CD14-positive monocyte (primary cell): ENCODE data around the gene CFAP74. TPM values are rescaled to one million over a fixed set of nuclear protein-coding genes. Genes with fewer than 3 reads are reported as not detected.

Source experiments
- DNase-seq, 3 donors: peaks; one replicate each; pipeline ENCODE4 v3.0.0-alpha.2; 2011 to 2022
- H2AFZ ChIP-seq: 2 replicates; pipeline ENCODE4 v1.6.0; 2012; ENCODE audit warnings: mild to moderate bottlenecking, low read depth, low read length, inconsistent platforms; ENCODE audit not compliant: insufficient read depth, poor library complexity, severe bottlenecking
- H3K27ac ChIP-seq, 2 donors: 1 replicate in 1 of 2; 2 replicates in 1 of 2; pipeline ENCODE4 v1.5.1; 2012 to 2013; ENCODE audit warnings: low read length in 2 of 2, control low read depth in 1 of 2, inconsistent platforms in 1 of 2, low read depth in 1 of 2, mild to moderate bottlenecking in 1 of 2
- H3K27me3 ChIP-seq, 2 donors: one replicate each; pipeline versions ENCODE4 v1.6.0 to v1.6.1; 2011 to 2013; ENCODE audit warnings: low read length in 2 of 2; ENCODE audit not compliant: control insufficient read depth in 2 of 2, insufficient read depth in 2 of 2
- H3K36me3 ChIP-seq, 2 donors: replicated peaks in 1 of 2; 1 replicate in 1 of 2; 2 replicates in 1 of 2; pipeline versions ENCODE4 v1.5.1 to v1.6.1; 2012 to 2013; ENCODE audit warnings: low read length in 2 of 2, control low read depth in 1 of 2, inconsistent platforms in 1 of 2, mild to moderate bottlenecking in 1 of 2; ENCODE audit not compliant: insufficient read depth in 2 of 2, control insufficient read depth in 1 of 2
- H3K4me1 ChIP-seq, 2 donors: 1 replicate in 1 of 2; 2 replicates in 1 of 2; pipeline versions ENCODE4 v1.5.1 to v1.6.1; 2012 to 2013; ENCODE audit warnings: low read length in 2 of 2, control low read depth in 1 of 2, inconsistent platforms in 1 of 2, mild to moderate bottlenecking in 1 of 2, moderate library complexity in 1 of 2; ENCODE audit not compliant: insufficient read depth in 2 of 2, control insufficient read depth in 1 of 2
- H3K4me2 ChIP-seq: replicated peaks from 2 replicates; pipeline ENCODE3; 2012; ENCODE audit warnings: low read length, moderate library complexity, mild to moderate bottlenecking; ENCODE audit not compliant: poor library complexity, severe bottlenecking; ENCODE audit errors: extremely low read depth
- H3K4me3 ChIP-seq, 3 experiments: fragments of 200-600 bp in 1 of 3; sonication (generic) in 1 of 3; replicated peaks in 1 of 3; 1 replicate in 2 of 3; 2 replicates in 1 of 3; pipeline ENCODE4 v1.5.1; 2011 to 2013; ENCODE audit warnings: low read length in 3 of 3, mild to moderate bottlenecking in 3 of 3, control low read depth in 2 of 3, low read depth in 2 of 3, inconsistent platforms in 1 of 3, moderate library complexity in 1 of 3
- H3K79me2 ChIP-seq: 2 replicates; pipeline ENCODE4 v1.6.0; 2012; ENCODE audit warnings: mild to moderate bottlenecking, control low read depth, inconsistent platforms, low read length, moderate library complexity; ENCODE audit not compliant: insufficient read depth
- H3K9ac ChIP-seq: 2 replicates; pipeline ENCODE4 v1.6.0; 2017; ENCODE audit warnings: low read length, mild to moderate bottlenecking; ENCODE audit not compliant: insufficient read depth, poor library complexity, severe bottlenecking
- H3K9me3 ChIP-seq, 2 donors: replicated peaks in 1 of 2; 1 replicate in 1 of 2; 2 replicates in 1 of 2; pipeline versions ENCODE4 v1.5.1 to v1.6.1; 2012 to 2013; ENCODE audit warnings: low read length in 2 of 2, control low read depth in 1 of 2; ENCODE audit not compliant: control insufficient read depth in 1 of 2, insufficient read depth in 1 of 2
- H4K20me1 ChIP-seq: 2 replicates; pipeline ENCODE4 v1.6.0; 2012; ENCODE audit warnings: mild to moderate bottlenecking, low read length, control low read depth, moderate library complexity; ENCODE audit not compliant: insufficient read depth
- H3K27ac Mint-ChIP-seq, 7 donors: one replicate each; pipeline ENCODE4 v1.8.0; 2020; ENCODE audit warnings: mild to moderate bottlenecking in 7 of 7, mixed read lengths in 7 of 7, moderate library complexity in 6 of 7, inconsistent platforms in 2 of 7
- H3K27me3 Mint-ChIP-seq, 3 donors: one replicate each; pipeline ENCODE4 v1.8.0; 2021 to 2022; ENCODE audit warnings: low read depth in 3 of 3, mild to moderate bottlenecking in 3 of 3, mixed read lengths in 3 of 3, moderate library complexity in 3 of 3, inconsistent platforms in 1 of 3
- H3K36me3 Mint-ChIP-seq, 2 donors: one replicate each; pipeline ENCODE4 v1.8.0; 2020; ENCODE audit warnings: mixed read lengths in 2 of 2, inconsistent platforms in 1 of 2, mild to moderate bottlenecking in 1 of 2
- H3K4me1 Mint-ChIP-seq: one replicate; pipeline ENCODE4 v1.8.0; 2020; ENCODE audit warnings: mild to moderate bottlenecking, mixed read lengths
- H3K4me3 Mint-ChIP-seq, 2 donors: one replicate each; pipeline ENCODE4 v1.8.0; 2020; ENCODE audit warnings: mild to moderate bottlenecking in 2 of 2, mixed read lengths in 2 of 2, moderate library complexity in 1 of 2
- H3K9me3 Mint-ChIP-seq, 7 donors: one replicate each; pipeline ENCODE4 v1.8.0; 2020 to 2022; ENCODE audit warnings: mixed read lengths in 7 of 7, mild to moderate bottlenecking in 6 of 7, moderate library complexity in 6 of 7, inconsistent platforms in 2 of 7
- WGBS: methylation state at CpG from one replicate; pipeline ENCODE4 v1.1.5; 2013; ENCODE audit warnings: missing lambda C conversion rate; ENCODE audit not compliant: insufficient coverage; 5-methylcytosine and 5-hydroxymethylcytosine counted together
- intact Hi-C, 2 donors: fragments of 100-400 bp; cut with micrococcal nuclease; formaldehyde crosslinking; loops; one replicate each; pipeline versions ENCODE4 v1.15.0 to v1.15.1; 2023
- polyA plus RNA-seq, 3 donors: library from polyadenylated mRNA; depleted of rRNA in 1 of 3; unstranded in 2 of 3; stranded (reverse) in 1 of 3; fragments of 300-500 nt in 2 of 3; fragments of >200 nt in 1 of 3; fragmentation: Illumina TruSeq in 2 of 3; gene quantifications; 1 replicate in 2 of 3; 2 replicates in 1 of 3; pipeline ENCODE4 v1.2.3, GENCODE V29; 2012 to 2021
- TF ChIP-seq, protein P1 (sequence below): fragments of 200-600 bp; IDR thresholded peaks from one replicate; pipeline ENCODE4 v1.8.0; 2022; ENCODE audit warnings: antibody characterized with exemption, mild to moderate bottlenecking

Gene CFAP74
- polyA plus RNA-seq, 3 donors = not detected

DNA sequence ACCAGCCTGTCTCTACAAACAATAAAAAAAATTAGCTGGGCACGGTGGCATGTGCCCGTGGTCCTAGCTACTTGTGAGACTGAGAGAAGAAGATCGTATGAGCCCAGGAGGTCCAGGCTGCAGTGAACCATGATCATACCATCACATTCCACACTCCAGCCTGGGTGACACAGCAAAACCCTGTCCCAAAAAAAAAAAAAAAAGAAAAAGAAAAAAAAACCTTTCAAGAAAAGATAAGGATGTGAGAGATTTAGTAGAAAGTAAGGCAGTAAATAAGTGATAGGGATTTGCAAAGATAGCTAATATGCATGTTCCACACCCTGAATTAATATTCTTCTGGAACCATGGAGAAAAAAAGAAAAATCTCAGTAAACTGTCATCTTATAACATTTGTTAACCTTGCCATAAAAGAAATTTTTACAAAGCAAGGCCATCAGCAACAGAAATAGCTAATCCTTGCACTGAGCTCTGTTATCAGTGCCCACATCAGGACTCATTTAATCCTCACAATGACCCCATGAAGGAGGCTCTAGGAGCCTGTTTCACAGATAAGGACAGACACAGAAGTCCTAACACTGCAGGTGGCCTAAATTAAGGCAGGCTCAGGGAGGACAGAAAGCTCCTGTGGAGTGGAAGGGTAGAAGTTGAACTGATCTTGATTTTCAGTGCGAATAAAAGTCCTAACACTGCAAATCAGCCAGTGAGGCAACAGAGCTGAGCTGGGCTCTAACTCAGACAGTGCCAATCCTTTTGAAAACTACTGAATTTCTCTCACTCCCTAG, 120.3 kb downstream of the CFAP74 start:
- Histone ChIP-seq H2AFZ (no peak overlapping the region), H4K20me1 (peaks cover 100% of the 10 kb centered on the region), H3K9ac (no peak overlapping the region), H3K4me3 (no peak overlapping the region), H3K9me3 (no peaks in the 10 kb centered on the region), H3K4me1 (peaks cover 14 to 30% of the 10 kb centered on the region in 2 donors), H3K27ac (peak overlapping the region in 1 of 2 donors; percentile 66), H3K79me2 (peaks cover 100% of the 10 kb centered on the region), H3K27me3 (no peaks in the 10 kb centered on the region), H3K4me2 (no peak overlapping the region), H3K36me3 (peaks cover 7 to 14% of the 10 kb centered on the region in 2 donors)
- Mint-ChIP-seq H3K27me3 (peaks cover 0 to 2% (median 0%) of the 10 kb centered on the region in 3 donors), H3K4me3 (no peak overlapping the region), H3K4me1 (peaks cover 72% of the 10 kb centered on the region), H3K27ac (peak overlapping the region in 5 of 7 donors; percentile 55 to 79 (median 69)), H3K9me3 (no peaks in the 10 kb centered on the region), H3K36me3 (peaks cover 10 to 46% of the 10 kb centered on the region in 2 donors)
- TF ChIP-seq, protein P1, sequence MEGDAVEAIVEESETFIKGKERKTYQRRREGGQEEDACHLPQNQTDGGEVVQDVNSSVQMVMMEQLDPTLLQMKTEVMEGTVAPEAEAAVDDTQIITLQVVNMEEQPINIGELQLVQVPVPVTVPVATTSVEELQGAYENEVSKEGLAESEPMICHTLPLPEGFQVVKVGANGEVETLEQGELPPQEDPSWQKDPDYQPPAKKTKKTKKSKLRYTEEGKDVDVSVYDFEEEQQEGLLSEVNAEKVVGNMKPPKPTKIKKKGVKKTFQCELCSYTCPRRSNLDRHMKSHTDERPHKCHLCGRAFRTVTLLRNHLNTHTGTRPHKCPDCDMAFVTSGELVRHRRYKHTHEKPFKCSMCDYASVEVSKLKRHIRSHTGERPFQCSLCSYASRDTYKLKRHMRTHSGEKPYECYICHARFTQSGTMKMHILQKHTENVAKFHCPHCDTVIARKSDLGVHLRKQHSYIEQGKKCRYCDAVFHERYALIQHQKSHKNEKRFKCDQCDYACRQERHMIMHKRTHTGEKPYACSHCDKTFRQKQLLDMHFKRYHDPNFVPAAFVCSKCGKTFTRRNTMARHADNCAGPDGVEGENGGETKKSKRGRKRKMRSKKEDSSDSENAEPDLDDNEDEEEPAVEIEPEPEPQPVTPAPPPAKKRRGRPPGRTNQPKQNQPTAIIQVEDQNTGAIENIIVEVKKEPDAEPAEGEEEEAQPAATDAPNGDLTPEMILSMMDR = no peak
- no CpG with 5 or more reads among the region's 4 CpGs for WGBS
- intact Hi-C loops = no loop called here
- no peak for DNase-seq

DNA sequence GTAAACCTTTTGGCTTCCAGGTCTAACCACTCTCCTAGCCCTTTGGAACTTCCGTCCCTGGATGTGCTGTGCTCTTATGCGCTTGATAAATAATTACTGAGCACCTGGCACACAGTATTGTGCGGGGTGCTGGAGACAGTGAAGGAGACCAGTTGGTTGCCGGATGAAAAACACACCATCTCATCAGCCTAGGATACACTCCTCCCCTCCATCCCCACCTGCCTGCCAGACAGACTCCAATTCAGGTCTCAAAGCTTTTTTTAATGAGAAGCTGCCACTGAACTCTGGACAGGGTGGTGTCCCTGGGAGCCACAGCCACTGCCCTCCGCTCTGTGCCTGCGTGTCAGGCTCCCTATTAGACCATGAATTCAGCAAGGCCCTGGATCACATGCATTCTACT, 121.9 kb downstream of the CFAP74 start:
- 100% methylated on average over 3 of the region's 6 CpGs for WGBS
- Histone ChIP-seq H4K20me1 (peaks cover 100% of the 10 kb centered on the region), H3K9ac (peak overlapping the region; percentile 21), H3K9me3 (no peaks in the 10 kb centered on the region), H3K79me2 (peaks cover 100% of the 10 kb centered on the region), H3K4me3 (no peak overlapping the region), H3K36me3 (peaks cover 7 to 20% of the 10 kb centered on the region in 2 donors), H3K4me2 (no peak overlapping the region), H3K27me3 (no peaks in the 10 kb centered on the region), H3K4me1 (peaks cover 7 to 17% of the 10 kb centered on the region in 2 donors), H2AFZ (no peak overlapping the region), H3K27ac (peak overlapping the region in 1 of 2 donors; percentile 71)
- Mint-ChIP-seq H3K4me3 (no peak overlapping the region), H3K36me3 (peaks cover 10 to 40% of the 10 kb centered on the region in 2 donors), H3K27ac (peak overlapping the region in 6 of 7 donors; percentile 2 to 80 (median 32)), H3K27me3 (peaks cover 0 to 2% (median 0%) of the 10 kb centered on the region in 3 donors), H3K4me1 (peaks cover 65% of the 10 kb centered on the region), H3K9me3 (no peaks in the 10 kb centered on the region)
- DNase-seq = no peak
- TF ChIP-seq, protein P1 = no peak
- intact Hi-C loops = no loop called here
